CD4-positive, CD25-positive, alpha-beta regulatory T cell (primary cell): Measurements from ENCODE around the gene UBE2G2. TPM values are rescaled to one million over a fixed set of nuclear protein-coding genes. Genes with fewer than 3 reads are reported as not detected.

Source experiments
- ATAC-seq, 2 donors: fragments of 150-1000 bp; cut with Tn5 transposase; one replicate each; pipeline ENCODE4 v1.10.0; 2021; ENCODE audit warnings: low read depth in 2 of 2, moderate number of reproducible peaks in 2 of 2, moderate library complexity in 1 of 2
- DNase-seq, 3 donors: peaks; one replicate each; pipeline versions ENCODE4 v3.0.0 to v3.0.0-alpha.2; 2012 to 2022; ENCODE audit warnings: mixed read lengths in 1 of 3
- H3K27ac ChIP-seq: one replicate; pipeline ENCODE4 v1.7.0; 2013; ENCODE audit warnings: mild to moderate bottlenecking, low read length; ENCODE audit not compliant: insufficient read depth, poor library complexity, severe bottlenecking
- H3K27me3 ChIP-seq: one replicate; pipeline ENCODE4 v1.7.0; 2013; ENCODE audit warnings: low read length; ENCODE audit not compliant: control insufficient read depth, insufficient read depth
- H3K36me3 ChIP-seq: one replicate; pipeline ENCODE4 v1.7.0; 2013; ENCODE audit warnings: mild to moderate bottlenecking, low read length, moderate library complexity; ENCODE audit not compliant: control insufficient read depth, insufficient read depth
- H3K4me1 ChIP-seq: 2 replicates; pipeline ENCODE4 v1.7.0; 2013; ENCODE audit warnings: mild to moderate bottlenecking, low read length; ENCODE audit not compliant: insufficient read depth, control insufficient read depth, poor library complexity, severe bottlenecking
- H3K4me3 ChIP-seq: one replicate; pipeline ENCODE4 v1.7.0; 2013; ENCODE audit warnings: low read depth, mild to moderate bottlenecking, low read length, moderate library complexity
- H3K9me3 ChIP-seq, 2 experiments: 1 replicate in 1 of 2; 2 replicates in 1 of 2; pipeline ENCODE4 v1.7.0; 2013; ENCODE audit warnings: low read length in 2 of 2, mild to moderate bottlenecking in 1 of 2, moderate library complexity in 1 of 2; ENCODE audit not compliant: control insufficient read depth in 2 of 2
- H3K27ac Mint-ChIP-seq, 3 donors: one replicate each; pipeline ENCODE4 v1.8.0; 2020 to 2022; ENCODE audit warnings: mild to moderate bottlenecking in 3 of 3, mixed read lengths in 3 of 3, moderate library complexity in 2 of 3
- H3K27me3 Mint-ChIP-seq: one replicate; pipeline ENCODE4 v1.8.0; 2022; ENCODE audit warnings: mild to moderate bottlenecking, mixed read lengths
- H3K36me3 Mint-ChIP-seq: one replicate; pipeline ENCODE4 v1.8.0; 2020; ENCODE audit warnings: mixed read lengths
- H3K4me1 Mint-ChIP-seq, 4 donors: one replicate each; pipeline ENCODE4 v1.8.0; 2020 to 2022; ENCODE audit warnings: mixed read lengths in 4 of 4, mild to moderate bottlenecking in 1 of 4
- H3K4me3 Mint-ChIP-seq, 4 donors: one replicate each; pipeline ENCODE4 v1.8.0; 2020 to 2022; ENCODE audit warnings: mild to moderate bottlenecking in 4 of 4, mixed read lengths in 4 of 4, moderate library complexity in 3 of 4
- H3K9me3 Mint-ChIP-seq, 7 donors: one replicate each; pipeline ENCODE4 v1.8.0; 2020 to 2022; ENCODE audit warnings: mixed read lengths in 7 of 7, mild to moderate bottlenecking in 3 of 7, moderate library complexity in 2 of 7
- polyA plus RNA-seq, 4 donors: library from polyadenylated mRNA; unstranded; fragments of 300-500 nt; fragmentation: Illumina TruSeq; gene quantifications; one replicate each; pipeline ENCODE4 v1.2.3, GENCODE V29; 2021
- total RNA-seq: library from RNA; stranded (reverse); gene quantifications from one replicate; pipeline ENCODE4 v1.2.3, GENCODE V29; 2022

UBE2G2 gene
- total and polyA plus RNA-seq, 5 donors from 2014 or later = 42.8 to 109 (median 49.1) TPM

DNA sequence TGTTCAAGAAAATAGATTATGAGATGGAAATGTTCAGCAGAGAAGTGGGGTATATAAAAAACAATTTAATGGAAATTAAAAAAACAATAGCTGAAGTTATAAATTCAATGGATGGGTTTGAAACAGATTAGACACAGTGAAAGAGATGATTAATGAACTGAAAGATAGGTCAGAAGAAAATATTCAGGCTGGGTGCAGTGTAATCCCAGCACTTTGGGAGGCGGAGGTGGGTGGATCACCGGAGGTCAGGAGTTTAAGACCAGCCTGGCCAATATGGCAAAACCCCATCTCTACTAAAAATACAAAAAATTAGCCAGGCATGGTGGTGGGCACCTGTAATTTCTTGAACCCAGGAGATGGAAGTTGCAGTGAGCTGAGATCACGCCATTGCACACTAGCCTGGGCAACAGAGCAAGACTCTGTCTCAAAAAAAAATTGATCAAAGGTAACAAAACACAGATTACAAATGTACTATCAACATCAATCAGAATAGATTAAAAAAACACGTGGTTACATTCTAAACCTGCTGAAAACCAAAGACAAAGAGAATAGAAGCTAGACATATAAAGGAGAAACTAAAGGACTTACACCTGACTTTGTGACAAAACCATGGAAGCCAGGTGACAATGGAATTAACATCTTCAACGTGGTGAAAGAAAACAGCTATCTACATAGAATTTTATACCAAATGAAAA, 21.0 kb upstream of the UBE2G2 start:
- H3K9me3 Mint-ChIP-seq = peaks cover 5 to 25% (median 13%) of the 10 kb centered on the region in 7 donors
- H3K27me3 Mint-ChIP-seq = peaks cover 5% of the 10 kb centered on the region

DNA sequence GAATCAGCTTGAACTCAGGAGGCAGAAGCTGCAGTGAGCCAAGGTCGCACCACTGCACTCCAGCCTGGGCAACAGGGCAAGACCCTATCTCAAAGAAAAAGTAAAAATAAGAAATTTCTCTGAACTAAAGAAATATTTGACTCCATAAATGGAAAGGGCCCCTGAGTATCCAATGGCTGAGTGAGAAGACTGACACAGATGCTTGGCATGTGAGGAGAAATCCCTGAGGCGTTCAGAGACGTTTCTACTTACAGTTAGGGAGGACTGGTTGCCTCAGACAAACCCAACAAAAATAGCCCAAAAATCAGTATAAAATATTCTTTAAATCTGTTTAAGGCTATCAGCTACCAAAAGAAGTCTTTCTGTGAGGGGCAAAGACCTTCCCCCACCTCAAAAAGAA, 19.2 kb upstream of the UBE2G2 start:
- H3K27ac ChIP-seq = no peak overlapping the region
- no peak for ATAC-seq
- Mint-ChIP-seq H3K4me1 (peaks cover 3 to 12% (median 8%) of the 10 kb centered on the region in 4 donors), H3K27ac (no peak overlapping the region), H3K4me3 (peak overlapping the region in 1 of 4 donors; percentile 89), H3K27me3 (no peaks in the 10 kb centered on the region), H3K36me3 (no peaks in the 10 kb centered on the region), H3K9me3 (peaks cover 3 to 18% (median 11%) of the 10 kb centered on the region in 7 donors)
- no peaks in the 10 kb centered on the region for H3K36me3 ChIP-seq
- H3K9me3 ChIP-seq = peaks cover 12 to 20% of the 10 kb centered on the region in 2 experiments
- H3K27me3 ChIP-seq = no peaks in the 10 kb centered on the region
- DNase-seq = no peak
- H3K4me3 ChIP-seq = no peak overlapping the region
- H3K4me1 ChIP-seq = peaks cover 18% of the 10 kb centered on the region

More for the DNA sequence above, 21.0 kb upstream of the UBE2G2 start:
- Mint-ChIP-seq H3K4me3 (peak overlapping the region in 1 of 4 donors; percentile 27), H3K27ac (no peak overlapping the region), H3K4me1 (peaks cover 0 to 8% (median 2%) of the 10 kb centered on the region in 4 donors), H3K36me3 (peaks cover 2% of the 10 kb centered on the region)
- ATAC-seq (no peak), DNase-seq (no peak)
- H3K9me3 ChIP-seq = peaks cover 16 to 20% of the 10 kb centered on the region in 2 experiments
- H3K27me3 ChIP-seq = peaks cover 1% of the 10 kb centered on the region
- no peak overlapping the region for H3K4me3 ChIP-seq
- H3K36me3 ChIP-seq = no peaks in the 10 kb centered on the region
- H3K4me1 ChIP-seq = peaks cover 6% of the 10 kb centered on the region
- no peak overlapping the region for H3K27ac ChIP-seq

DNA sequence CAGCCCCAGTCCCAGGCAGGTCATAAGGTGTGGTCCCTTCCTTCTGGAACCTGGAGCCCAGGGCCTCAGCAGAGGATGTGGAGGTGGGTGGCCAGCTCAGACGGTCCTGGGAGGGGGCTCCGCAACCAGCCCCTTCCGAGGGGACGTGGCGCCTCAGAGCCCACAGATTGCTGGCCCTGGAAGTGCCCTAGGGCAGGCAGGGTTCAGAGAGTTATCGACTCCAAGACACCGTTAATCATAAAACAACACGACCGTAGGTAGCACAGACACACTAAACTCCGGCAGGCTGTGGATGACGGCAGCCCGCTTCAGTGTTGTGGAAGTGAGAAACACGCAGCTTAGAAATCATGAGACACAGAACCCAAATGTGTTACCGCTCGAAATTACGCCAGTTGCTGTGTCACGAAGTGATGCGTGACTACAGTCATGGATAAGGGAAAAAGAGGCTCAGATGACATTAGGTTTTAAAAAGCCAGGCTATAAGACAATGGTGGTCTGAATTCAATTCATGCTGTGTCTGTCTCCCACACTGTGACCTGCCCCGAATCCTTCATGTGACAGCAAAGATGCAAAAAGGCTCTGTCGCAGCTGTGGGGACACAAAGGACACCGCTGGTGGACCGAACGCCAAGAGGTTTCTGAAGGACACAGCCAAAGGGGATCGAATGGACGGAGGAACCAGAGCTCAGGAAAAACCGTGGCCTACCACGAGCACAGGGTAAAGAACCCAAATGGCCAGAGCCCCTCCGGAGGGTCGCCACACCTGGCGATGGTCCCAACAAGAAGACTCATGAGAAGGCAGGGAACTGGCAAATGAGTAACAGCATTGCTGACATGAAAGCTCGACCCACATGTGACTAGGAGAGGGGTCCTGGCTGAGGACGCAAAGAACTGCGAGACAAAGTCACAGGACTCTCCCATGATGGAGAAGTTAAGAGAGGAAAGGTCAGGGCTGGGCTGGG, 17.9 kb upstream of the UBE2G2 start:
- Mint-ChIP-seq H3K27ac (peak overlapping the region in 2 of 3 donors; percentile 44 to 55), H3K27me3 (no peaks in the 10 kb centered on the region), H3K4me1 (peaks cover 5 to 14% (median 11%) of the 10 kb centered on the region in 4 donors), H3K36me3 (no peaks in the 10 kb centered on the region), H3K9me3 (peaks cover 3 to 18% (median 11%) of the 10 kb centered on the region in 7 donors), H3K4me3 (peak overlapping the region; percentile 68 to 75 (median 70))
- H3K27ac ChIP-seq = no peak overlapping the region
- DNase-seq (no peak), ATAC-seq (no peak)
- H3K4me1 ChIP-seq = peaks cover 18% of the 10 kb centered on the region
- no peak overlapping the region for H3K4me3 ChIP-seq
- no peaks in the 10 kb centered on the region for H3K27me3 ChIP-seq
- peaks cover 12 to 20% of the 10 kb centered on the region in 2 experiments for H3K9me3 ChIP-seq
- H3K36me3 ChIP-seq = no peaks in the 10 kb centered on the region

DNA sequence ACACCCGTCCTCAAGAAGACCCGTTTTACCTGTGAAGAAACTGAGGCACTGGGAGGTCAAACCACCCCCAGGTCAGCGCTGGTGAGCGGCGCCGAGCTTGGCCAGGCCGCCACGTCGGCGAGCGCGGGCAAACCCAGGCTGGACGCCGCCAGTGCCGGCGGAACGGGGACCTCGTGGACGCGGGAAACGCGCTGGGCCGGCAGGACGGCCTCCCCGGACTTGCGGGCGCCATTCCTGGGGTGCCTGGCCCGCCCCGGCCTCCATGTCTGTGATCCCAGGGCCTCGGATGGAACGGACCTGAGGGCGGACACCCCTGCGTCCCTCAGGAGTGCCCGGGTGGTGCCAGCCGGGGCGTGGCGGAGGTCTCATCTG, 17.0 kb upstream of the UBE2G2 start:
- DNase-seq (no peak), ATAC-seq (no peak)
- Histone ChIP-seq H3K36me3 (peaks cover 2% of the 10 kb centered on the region), H3K4me1 (peaks cover 18% of the 10 kb centered on the region), H3K9me3 (peaks cover 11 to 19% of the 10 kb centered on the region in 2 experiments), H3K27ac (peak overlapping the region; percentile 81), H3K27me3 (no peaks in the 10 kb centered on the region), H3K4me3 (no peak overlapping the region)
- Mint-ChIP-seq H3K4me3 (peak overlapping the region; percentile 68 to 74 (median 70)), H3K9me3 (peaks cover 3 to 16% (median 11%) of the 10 kb centered on the region in 7 donors), H3K27me3 (no peaks in the 10 kb centered on the region), H3K36me3 (no peaks in the 10 kb centered on the region), H3K27ac (no peak overlapping the region), H3K4me1 (peaks cover 5 to 18% (median 10%) of the 10 kb centered on the region in 4 donors)

DNA sequence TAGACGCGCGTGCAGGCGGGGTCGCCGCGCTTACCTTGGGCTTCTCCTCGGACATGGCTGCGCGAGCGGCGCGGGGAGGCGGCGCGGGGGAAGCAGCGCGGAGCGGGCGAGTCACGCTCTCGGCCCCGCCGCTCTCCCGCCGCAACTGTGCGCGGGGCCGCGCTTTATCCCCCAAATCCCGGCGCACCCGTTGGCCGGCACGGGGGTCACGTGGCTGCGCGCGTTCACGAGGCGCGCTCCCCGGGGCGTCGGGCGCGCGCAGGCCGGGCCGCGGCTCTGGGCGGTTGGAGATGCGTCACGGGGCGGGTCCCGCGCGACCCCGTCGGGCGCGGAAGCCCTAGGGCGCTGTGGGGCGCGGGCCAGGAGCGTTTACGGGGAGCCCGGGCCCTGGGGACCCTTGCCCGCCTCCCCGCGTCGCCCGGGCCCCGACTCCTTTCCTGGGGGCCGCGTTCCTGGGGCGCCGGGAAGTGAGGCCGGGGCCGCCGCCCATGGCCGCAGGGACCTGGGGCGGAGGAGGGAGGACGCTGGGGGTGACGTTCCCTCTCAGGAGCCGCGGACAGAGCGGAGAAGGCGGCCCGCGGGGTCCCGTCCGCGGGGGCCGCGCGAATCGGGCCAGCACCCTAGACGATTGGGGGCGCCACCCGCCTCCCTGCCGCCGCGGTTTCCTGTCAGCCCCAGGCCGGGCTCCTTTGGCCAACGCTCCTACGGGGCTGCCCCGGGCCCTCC, 16.5 kb upstream of the UBE2G2 start, which contains the start of gene SUMO3:
Gene SUMO3, minus strand, starts transcription at position 149 of the 726 bp plus-strand sequence. Its CDS starts 94 bp downstream, at position 55.
- Histone ChIP-seq H3K9me3 (peaks cover 8 to 14% of the 10 kb centered on the region in 2 experiments), H3K4me3 (no peak within 1 kb of the TSS), H3K27ac (peak within 1 kb of the TSS; percentile 81), H3K36me3 (peaks cover 2% of the 10 kb centered on the region), H3K27me3 (no peaks in the 10 kb centered on the region), H3K4me1 (peaks cover 18% of the 10 kb centered on the region)
- ATAC-seq (peak; percentile 75 to 78), DNase-seq (peak; percentile 78 to 90 (median 87))
- Mint-ChIP-seq H3K9me3 (peaks cover 0 to 14% (median 8%) of the 10 kb centered on the region in 7 donors), H3K27ac (no peak within 1 kb of the TSS), H3K4me3 (peak within 1 kb of the TSS; percentile 68 to 83 (median 74)), H3K36me3 (no peaks in the 10 kb centered on the region), H3K4me1 (peaks cover 4 to 18% (median 9%) of the 10 kb centered on the region in 4 donors), H3K27me3 (no peaks in the 10 kb centered on the region)

DNA sequence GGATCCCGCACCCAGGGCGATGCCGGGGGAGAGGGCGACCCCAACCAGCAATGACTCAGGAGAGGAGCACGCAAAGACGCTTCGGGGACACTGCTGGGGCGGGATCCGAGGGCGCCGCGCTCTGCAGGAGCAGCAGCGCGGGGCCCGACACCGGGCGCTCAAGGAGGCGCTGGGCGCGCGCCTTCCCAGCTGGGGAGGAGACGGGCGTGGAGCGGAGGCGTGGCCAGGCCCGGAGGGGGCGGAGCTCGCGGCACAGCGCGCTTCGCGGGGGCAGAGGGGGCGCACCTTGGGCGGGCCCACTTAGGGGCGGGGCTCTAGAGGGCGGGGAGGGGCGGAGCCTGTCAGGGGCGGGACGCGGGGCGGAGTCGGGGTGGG, 15.9 kb upstream of the UBE2G2 start:
- H3K36me3 Mint-ChIP-seq = peaks cover 3% of the 10 kb centered on the region
- Histone ChIP-seq H3K9me3 (peaks cover 4 to 8% of the 10 kb centered on the region in 2 experiments), H3K27ac (peak overlapping the region; percentile 81), H3K36me3 (peaks cover 4% of the 10 kb centered on the region), H3K4me3 (no peak overlapping the region), H3K4me1 (peaks cover 18% of the 10 kb centered on the region), H3K27me3 (no peaks in the 10 kb centered on the region)
- H3K9me3 Mint-ChIP-seq = peaks cover 0 to 11% (median 5%) of the 10 kb centered on the region in 7 donors
- peak; percentile 84 to 89 for ATAC-seq
- H3K27ac Mint-ChIP-seq = no peak overlapping the region
- peaks cover 4 to 18% (median 10%) of the 10 kb centered on the region in 4 donors for H3K4me1 Mint-ChIP-seq
- DNase-seq = peak; percentile 89 to 90 (median 89)
- no peaks in the 10 kb centered on the region for H3K27me3 Mint-ChIP-seq
- peak overlapping the region; percentile 47 to 83 (median 70) for H3K4me3 Mint-ChIP-seq
